Measurements from ENCODE around the gene CAPZA1.

DNA sequence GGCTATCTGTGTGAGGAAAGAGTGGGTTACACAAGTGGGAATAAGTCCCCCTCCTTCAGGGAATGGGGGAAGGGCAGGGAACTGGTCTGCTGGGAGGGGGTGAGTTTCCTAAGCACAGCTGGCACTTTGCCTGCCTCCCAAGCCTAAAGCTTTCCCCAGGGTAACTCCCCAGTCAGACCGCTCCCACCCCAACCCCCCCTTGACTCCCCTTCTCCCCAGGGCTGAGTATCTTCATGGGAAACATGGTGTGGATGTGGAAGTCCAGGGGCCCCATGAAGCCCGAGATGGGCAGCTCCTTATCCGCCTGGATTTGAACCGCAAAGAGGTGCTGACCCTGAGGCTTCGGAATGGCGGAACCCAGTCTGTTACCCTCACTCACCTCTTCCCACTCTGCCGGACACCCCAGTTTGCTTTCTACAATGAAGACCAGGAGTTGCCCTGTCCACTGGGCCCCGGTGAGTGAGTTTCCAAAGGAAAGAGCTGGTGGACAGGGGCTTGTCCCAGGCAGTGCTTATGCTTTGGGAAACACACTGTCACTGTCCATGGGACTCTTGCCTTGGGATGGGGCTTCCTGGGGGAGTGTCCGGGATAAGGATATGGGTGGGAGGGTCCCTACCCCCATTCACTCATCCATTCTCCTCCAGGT lies 69.7 kb downstream of the CAPZA1 start:
- TF ChIP-seq, protein P1, sequence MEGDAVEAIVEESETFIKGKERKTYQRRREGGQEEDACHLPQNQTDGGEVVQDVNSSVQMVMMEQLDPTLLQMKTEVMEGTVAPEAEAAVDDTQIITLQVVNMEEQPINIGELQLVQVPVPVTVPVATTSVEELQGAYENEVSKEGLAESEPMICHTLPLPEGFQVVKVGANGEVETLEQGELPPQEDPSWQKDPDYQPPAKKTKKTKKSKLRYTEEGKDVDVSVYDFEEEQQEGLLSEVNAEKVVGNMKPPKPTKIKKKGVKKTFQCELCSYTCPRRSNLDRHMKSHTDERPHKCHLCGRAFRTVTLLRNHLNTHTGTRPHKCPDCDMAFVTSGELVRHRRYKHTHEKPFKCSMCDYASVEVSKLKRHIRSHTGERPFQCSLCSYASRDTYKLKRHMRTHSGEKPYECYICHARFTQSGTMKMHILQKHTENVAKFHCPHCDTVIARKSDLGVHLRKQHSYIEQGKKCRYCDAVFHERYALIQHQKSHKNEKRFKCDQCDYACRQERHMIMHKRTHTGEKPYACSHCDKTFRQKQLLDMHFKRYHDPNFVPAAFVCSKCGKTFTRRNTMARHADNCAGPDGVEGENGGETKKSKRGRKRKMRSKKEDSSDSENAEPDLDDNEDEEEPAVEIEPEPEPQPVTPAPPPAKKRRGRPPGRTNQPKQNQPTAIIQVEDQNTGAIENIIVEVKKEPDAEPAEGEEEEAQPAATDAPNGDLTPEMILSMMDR (IDR thresholded peaks at IDR 0.05 in 8 of 11, conservative IDR thresholded peaks at IDR 0.05 in 3 of 11) = no peak
- TF ChIP-seq POLR2A (IDR thresholded peaks at IDR 0.05) (no peak), POLR2AphosphoS5 (IDR thresholded peaks at IDR 0.05) (no peak)
